HUES64 (cell line): ENCODE measurements around the gene DDX39A.

Experiments
- H3K27ac ChIP-seq: 2 replicates; pipeline ENCODE4 v1.7.0; 2013; ENCODE audit warnings: low read depth, low read length, inconsistent platforms
- H3K27me3 ChIP-seq: 2 replicates; pipeline ENCODE4 v1.6.1; 2013; ENCODE audit warnings: mild to moderate bottlenecking, low read length; ENCODE audit not compliant: insufficient read depth
- H3K36me3 ChIP-seq: 2 replicates; pipeline ENCODE4 v1.6.1; 2013; ENCODE audit warnings: mild to moderate bottlenecking, low read length; ENCODE audit not compliant: insufficient read depth
- H3K4me1 ChIP-seq: 2 replicates; pipeline ENCODE4 v1.6.1; 2013; ENCODE audit warnings: mild to moderate bottlenecking, low read length, moderate library complexity; ENCODE audit not compliant: insufficient read depth
- H3K4me3 ChIP-seq: 2 replicates; pipeline ENCODE4 v1.5.1; 2013; ENCODE audit warnings: mild to moderate bottlenecking, low read length, moderate library complexity
- H3K9ac ChIP-seq: 2 replicates; pipeline ENCODE4 v1.6.1; 2013; ENCODE audit warnings: mild to moderate bottlenecking, low read depth, low read length
- H3K9me3 ChIP-seq: 2 replicates; pipeline ENCODE4 v1.6.1; 2013; ENCODE audit warnings: low read depth, low read length; ENCODE audit not compliant: insufficient read depth
- WGBS: fragments of 150-250, 120-280 bp; methylation state at CpG from one replicate; pipeline ENCODE4 v1.1.7; 2013; ENCODE audit warnings: missing lambda C conversion rate; 5-methylcytosine and 5-hydroxymethylcytosine counted together

The DDX39A gene

DNA sequence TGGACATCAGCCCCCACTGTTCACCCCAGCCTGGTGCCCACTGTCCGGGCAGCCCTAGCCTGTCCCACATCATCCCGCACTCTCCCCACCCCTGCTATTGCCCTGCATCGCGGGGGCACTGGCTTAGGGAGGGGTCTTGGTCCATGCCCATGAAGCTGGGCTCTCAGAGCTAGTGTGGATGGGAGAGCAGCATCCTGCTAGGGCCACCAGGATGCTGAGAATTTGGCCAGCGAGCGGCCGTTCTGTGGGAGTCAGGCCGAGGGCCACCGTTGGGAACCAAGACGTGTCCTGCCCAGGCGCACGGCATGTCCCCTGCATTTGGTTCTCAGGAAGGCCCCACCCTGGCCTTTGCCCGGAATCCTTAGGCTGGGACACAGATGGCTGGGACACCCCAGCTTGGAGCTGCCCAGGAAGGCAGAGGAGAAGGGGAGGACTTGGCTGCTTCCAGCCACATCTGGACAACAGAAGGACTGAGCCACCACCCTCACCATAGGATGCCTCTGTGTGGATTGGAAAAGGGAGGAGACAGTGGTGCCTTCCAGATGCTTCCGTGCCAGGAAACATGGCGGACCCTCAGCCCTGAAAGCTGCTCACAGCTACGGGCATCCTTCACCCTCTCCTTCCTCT is 23.3 kb downstream of the DDX39A start:
- Histone ChIP-seq H3K9me3 (no peaks in the 10 kb centered on the region), H3K27ac (no peak overlapping the region), H3K4me3 (no peak overlapping the region), H3K9ac (no peak overlapping the region), H3K27me3 (no peaks in the 10 kb centered on the region), H3K4me1 (no peaks in the 10 kb centered on the region), H3K36me3 (no peaks in the 10 kb centered on the region)
- WGBS, result 91% methylated on average over 16 of the region's 16 CpGs

DNA sequence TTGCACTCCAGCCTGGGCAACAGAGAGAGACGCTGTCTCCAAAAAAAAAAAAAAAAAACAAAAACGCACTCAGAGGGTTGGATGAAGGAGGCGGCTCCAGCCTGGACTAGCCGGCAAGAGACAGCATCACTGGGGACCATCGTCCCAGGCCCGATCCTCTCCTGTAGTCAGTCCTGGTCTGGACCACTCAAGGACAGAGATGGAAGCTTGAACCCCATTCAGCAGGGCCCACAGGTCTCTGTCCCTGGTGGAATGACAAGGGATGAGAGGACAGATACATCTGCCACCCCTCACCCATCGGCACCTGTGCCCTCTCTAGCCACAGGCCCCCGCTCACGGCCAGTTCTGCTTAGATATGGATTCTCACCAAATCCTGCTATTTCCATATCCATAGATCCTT is 23.9 kb downstream of the DDX39A start:
- 93% methylated on average over 9 of the region's 9 CpGs for WGBS
- Histone ChIP-seq H3K9me3 (no peaks in the 10 kb centered on the region), H3K27ac (no peak overlapping the region), H3K9ac (no peak overlapping the region), H3K27me3 (no peaks in the 10 kb centered on the region), H3K4me3 (no peak overlapping the region), H3K36me3 (no peaks in the 10 kb centered on the region), H3K4me1 (no peaks in the 10 kb centered on the region)

DNA sequence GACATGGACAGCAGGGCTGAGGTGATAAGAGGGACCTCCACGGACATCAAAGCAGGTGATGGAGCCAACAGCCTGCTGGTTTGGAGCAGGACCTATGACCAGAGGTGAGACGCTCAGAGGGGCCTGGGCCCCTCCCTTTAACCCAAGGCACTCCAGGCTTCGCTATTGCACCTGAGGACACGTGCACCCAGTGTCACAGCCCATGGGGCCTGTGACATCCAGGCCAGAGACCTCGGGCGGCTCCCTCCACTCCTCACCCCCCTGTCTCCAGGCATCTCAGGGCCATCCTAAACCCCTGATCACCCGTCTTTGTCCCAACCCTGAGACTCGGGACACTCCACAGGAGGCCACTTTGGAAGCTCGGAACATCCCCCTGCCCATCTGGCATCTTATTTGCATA is 25.0 kb downstream of the DDX39A start:
- 85% methylated on average over 9 of the region's 9 CpGs for WGBS
- no peaks in the 10 kb centered on the region for H3K36me3 ChIP-seq
- H3K4me1 ChIP-seq, result no peaks in the 10 kb centered on the region

DNA sequence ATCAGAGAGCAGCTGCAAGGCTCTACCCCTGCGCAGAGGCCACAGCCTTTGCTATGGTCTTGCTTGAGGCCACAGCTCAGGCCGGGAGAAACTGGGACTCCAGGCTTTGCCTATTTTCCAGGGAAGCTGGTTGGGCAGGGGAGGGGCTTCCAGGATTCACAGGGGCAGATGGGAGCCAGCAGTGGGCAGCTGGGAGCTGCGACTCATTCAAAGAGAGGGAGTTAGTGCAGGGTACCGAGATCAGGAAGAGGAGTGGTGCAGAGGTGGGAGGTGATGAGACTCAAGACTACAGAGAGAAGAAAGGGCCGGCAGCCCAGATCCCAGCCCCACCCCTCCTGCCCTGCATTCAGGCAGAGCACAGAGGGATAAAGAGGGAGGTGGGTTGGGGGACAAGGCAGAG is 25.8 kb downstream of the DDX39A start:
- H3K27ac ChIP-seq, result no peak overlapping the region
- no peak overlapping the region for H3K9ac ChIP-seq
- 52% methylated on average over 5 of the region's 5 CpGs for WGBS
- no peaks in the 10 kb centered on the region for H3K36me3 ChIP-seq
- no peaks in the 10 kb centered on the region for H3K9me3 ChIP-seq
- no peaks in the 10 kb centered on the region for H3K4me1 ChIP-seq
- H3K27me3 ChIP-seq, result no peaks in the 10 kb centered on the region
- no peak overlapping the region for H3K4me3 ChIP-seq

More for the DNA sequence above, 25.0 kb downstream of the DDX39A start:
- H3K27ac ChIP-seq, result no peak overlapping the region
- H3K9me3 ChIP-seq, result no peaks in the 10 kb centered on the region
- no peak overlapping the region for H3K4me3 ChIP-seq
- no peaks in the 10 kb centered on the region for H3K27me3 ChIP-seq
- H3K9ac ChIP-seq, result no peak overlapping the region

DNA sequence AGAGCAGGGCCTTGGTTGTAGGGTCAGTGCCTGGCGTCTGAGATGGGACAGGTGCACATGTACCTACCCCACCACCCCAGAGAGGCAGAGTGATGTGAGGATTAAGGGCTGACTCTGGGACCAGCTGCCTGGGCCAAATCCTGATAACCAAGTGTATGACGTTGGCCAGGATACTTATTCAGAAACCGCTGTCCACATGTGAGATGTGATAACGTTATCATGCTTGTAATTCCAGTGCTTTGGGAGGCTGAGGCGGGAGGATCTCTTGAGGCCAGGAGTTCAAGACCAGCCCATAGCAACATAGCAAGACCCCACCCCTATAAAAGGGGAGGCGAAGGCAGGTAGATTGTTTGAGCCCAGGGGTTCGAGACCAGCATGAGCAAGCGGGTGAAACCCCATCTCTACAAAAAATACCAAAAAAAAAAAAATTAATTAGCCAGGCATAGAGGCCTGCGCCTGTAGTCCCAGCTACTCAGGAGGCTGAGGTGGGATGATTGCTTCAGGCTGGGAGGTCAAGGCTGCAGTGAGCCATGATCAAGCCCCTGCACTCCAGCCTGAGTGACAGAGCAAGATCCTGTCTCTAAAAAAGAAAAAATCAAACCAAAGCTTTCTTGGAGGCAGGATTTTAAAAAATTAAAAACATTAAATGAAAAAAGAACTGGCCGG is 27.9 kb downstream of the DDX39A start:
- Histone ChIP-seq H3K9ac (no peak overlapping the region), H3K36me3 (no peaks in the 10 kb centered on the region), H3K4me3 (no peak overlapping the region), H3K27me3 (no peaks in the 10 kb centered on the region), H3K27ac (no peak overlapping the region), H3K4me1 (no peaks in the 10 kb centered on the region), H3K9me3 (no peaks in the 10 kb centered on the region)
- 93% methylated on average over 7 of the region's 10 CpGs for WGBS

DNA sequence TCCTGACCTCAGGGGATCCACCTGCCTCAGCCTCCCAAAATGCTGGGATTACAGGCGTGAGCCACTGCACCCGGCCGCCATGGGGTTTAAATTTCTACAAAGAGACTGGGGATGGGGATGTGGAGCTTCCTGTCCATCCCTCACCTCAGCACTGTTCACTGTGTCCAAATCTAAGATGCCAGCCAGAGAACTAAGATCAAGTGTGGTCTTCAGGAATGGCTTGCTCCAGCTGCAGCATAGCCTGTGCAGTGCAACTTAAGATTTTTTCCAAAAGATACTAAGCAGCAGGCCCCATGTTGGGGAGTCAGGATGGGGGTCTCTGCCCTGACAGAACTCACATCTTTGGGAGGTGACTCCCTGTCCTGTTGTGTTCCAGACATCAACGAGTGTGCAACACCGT is 28.6 kb downstream of the DDX39A start:
- Histone ChIP-seq H3K27ac (no peak overlapping the region), H3K27me3 (no peaks in the 10 kb centered on the region), H3K9me3 (no peaks in the 10 kb centered on the region), H3K36me3 (no peaks in the 10 kb centered on the region), H3K4me1 (no peaks in the 10 kb centered on the region), H3K4me3 (no peak overlapping the region), H3K9ac (no peak overlapping the region)
- 95% methylated on average over 5 of the region's 5 CpGs for WGBS

DNA sequence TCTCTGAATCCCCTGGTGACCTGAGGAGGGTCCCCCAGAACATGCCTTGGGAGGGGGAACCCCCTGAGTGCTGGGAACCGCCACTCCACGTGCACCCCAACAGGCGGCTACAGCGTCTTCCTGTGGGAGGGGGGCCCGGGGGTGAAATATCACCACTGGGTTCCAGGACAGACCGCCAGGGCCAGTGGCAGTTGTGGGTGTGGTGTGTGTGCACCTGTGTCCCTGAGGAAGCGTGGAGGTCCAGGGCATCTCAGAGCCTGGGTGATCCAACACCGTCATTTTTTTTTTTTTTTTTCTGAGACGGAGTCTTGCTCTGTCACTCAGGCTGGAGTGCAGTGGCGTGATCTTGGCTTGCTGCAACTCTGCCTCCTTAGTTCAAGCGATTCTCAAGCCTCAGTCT is 33.6 kb downstream of the DDX39A start:
- H3K4me1 ChIP-seq, result 0 out of 2 replicates have a peak, but pooled peaks cover 6% of the 10 kb centered on the region
- no peaks in the 10 kb centered on the region for H3K9me3 ChIP-seq
- no peaks in the 10 kb centered on the region for H3K36me3 ChIP-seq
- no peaks in the 10 kb centered on the region for H3K27me3 ChIP-seq
- 90% methylated on average over 11 of the region's 11 CpGs for WGBS
- H3K4me3 ChIP-seq, result no peak overlapping the region
- H3K9ac ChIP-seq, result no peak overlapping the region
- H3K27ac ChIP-seq, result no peak overlapping the region

DNA sequence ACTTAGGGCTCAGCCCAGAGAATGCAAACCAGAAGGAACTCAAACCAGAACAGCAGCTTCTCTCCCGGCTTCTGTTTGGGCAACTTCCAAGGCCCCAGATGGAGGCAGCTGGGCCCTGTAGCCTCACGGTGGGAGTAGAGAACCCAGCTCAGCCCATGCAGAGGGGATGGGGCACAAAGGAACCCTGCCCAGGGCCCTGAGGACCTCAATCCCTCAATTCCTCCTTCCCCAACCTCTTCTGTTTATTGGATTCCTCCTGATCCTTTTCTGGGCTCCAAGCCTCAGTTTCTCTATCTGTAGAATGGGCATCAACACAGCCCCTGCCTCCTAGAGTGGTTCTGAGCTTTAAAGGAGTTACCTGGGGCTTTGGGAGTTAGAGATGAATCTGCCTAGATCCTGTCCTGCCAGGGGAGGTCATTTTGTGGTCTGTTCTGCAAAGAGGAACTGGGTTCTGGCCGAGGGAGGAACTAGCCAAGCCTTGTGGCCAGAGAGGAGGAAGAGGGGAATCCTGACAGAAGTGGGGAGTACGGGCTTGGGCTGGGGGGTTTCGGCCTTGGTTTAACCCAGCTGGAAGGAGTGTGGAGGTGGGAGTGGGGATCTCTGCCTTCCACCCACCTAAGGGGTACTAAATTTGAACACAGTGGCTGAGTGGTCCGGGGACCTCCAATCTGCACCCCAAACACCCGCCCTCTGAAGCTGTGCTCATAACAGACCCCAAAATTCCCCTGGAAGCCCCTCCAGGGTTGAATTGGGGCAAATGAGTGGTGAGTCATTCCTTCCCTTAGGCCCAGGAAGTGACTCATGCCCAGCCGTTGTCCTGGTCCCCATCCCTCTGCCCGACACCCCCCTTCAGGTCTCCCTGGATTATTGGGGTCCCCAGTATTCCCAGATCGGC is 35.2 kb downstream of the DDX39A start:
- Histone ChIP-seq H3K4me3 (no peak overlapping the region), H3K9ac (no peak overlapping the region), H3K9me3 (no peaks in the 10 kb centered on the region), H3K27ac (no peak overlapping the region), H3K27me3 (no peaks in the 10 kb centered on the region), H3K36me3 (no peaks in the 10 kb centered on the region), H3K4me1 (peaks cover 10% of the 10 kb centered on the region; the same call in 1 of the 2 replicates)
- WGBS, result 68% methylated on average over 10 of the region's 10 CpGs

DNA sequence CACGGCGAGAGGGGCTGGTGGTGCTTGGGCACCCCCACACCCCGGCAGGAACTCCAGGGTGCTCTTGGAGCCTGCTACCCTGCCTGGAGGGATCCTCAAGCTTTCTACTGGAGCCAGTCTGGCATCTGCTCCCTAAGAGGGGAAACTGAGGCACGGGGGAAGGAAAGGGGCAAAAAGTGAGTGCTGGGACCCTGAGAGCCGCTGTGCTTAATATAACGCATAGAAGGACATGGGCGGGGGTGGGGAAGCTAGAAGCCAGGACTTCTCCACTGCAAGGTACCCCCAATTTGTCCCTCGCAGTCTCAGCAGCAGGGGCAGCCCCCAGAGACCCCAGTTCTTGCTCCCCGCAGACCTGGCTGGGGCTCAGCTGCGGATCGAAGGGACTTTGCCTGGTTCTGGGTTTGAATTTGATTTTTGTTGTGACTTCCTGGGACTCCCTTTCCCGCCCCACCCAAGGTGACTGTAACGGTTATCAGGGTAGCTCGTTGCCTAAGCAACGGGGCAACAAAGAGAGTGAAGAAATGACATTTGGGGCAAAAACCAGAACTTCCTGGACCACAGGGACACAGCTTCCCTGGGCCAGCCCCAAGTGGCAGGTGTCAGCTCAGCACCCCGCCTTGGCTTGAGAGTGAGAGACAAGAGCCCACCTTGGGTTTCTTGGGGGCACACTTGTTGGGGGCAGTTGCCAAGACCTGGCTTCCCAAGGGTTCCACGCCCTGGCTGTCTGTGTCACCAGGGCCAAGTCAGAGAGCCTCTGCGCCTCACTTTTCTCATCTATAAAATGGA is 37.3 kb downstream of the DDX39A start:
- no peak overlapping the region for H3K9ac ChIP-seq
- no peak overlapping the region for H3K27ac ChIP-seq
- peak overlapping the region; percentile 39 for H3K4me3 ChIP-seq
- no peaks in the 10 kb centered on the region for H3K27me3 ChIP-seq
- no peaks in the 10 kb centered on the region for H3K9me3 ChIP-seq
- no peaks in the 10 kb centered on the region for H3K36me3 ChIP-seq
- WGBS, result 69% methylated on average over 18 of the region's 18 CpGs
- H3K4me1 ChIP-seq, result peaks cover 16% of the 10 kb centered on the region; the same call in 1 of the 2 replicates

DNA sequence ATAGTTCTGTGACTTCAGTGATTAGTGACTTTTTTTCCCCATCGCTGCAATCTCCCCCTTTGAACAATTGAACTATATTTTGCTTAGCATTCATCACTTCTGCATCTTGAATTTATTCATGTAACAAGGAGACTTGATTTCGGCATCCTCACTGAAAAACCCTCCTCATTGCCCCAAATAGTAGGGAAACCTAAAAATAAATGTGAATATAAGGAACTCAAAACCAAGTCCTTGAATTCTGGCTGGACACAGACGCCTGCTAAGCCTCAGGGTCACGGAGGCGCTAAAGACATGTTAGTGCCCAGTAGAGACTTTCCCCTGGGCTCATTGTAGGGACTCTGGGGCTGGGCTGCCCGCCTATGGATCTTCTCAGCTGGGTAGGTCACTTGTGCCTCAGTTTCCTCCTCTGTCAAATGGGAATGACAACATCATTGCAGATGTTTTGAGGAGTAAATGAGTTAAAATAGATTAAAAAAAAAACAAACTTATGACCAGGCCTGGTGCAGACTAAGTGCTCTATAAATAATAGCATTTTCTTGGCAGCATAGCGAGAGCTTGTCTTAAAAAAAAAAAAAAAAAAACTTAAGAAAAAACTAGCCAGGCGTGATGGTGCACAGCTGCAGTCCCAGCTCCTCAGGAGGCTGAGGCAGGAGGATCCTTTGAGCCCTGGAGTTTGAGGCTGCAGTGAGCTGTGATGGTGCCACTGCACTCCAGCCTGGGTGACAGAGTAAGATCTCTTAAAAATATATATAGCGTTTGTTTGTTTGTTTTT is 39.7 kb downstream of the DDX39A start:
- no peak overlapping the region for H3K9ac ChIP-seq
- 83% methylated on average over 9 of the region's 9 CpGs for WGBS

More for the DNA sequence above, 39.7 kb downstream of the DDX39A start:
- Histone ChIP-seq H3K27ac (no peak overlapping the region), H3K9me3 (no peaks in the 10 kb centered on the region), H3K27me3 (no peaks in the 10 kb centered on the region), H3K36me3 (no peaks in the 10 kb centered on the region), H3K4me3 (no peak overlapping the region), H3K4me1 (peaks cover 16% of the 10 kb centered on the region; the same call in 1 of the 2 replicates)
